AG09309 (cell line): ENCODE results near the gene ROPN1.
A peak's percentile ranks its signal among the peaks of the same experiment; 100 is the strongest.

ENCODE experiments used
- DNase-seq: peaks from one replicate; pipeline ENCODE4 v3.0.0-alpha.2; 2010; ENCODE audit warnings: low read depth
- H3K4me3 ChIP-seq: 2 replicates; pipeline ENCODE4 v1.5.1; 2011; ENCODE audit warnings: mild to moderate bottlenecking, low read depth, low read length, moderate library complexity; ENCODE audit not compliant: control insufficient read depth
- CTCF ChIP-seq: IDR thresholded peaks from 2 replicates; pipeline ENCODE4 v1.5.1; 2011; ENCODE audit warnings: mild to moderate bottlenecking, low read depth, low read length, inconsistent platforms; ENCODE audit not compliant: insufficient read depth, control insufficient read depth; ENCODE audit errors: missing control alignments

Gene ROPN1

GRCh38 chr3:123951522-123952447 lies 40.1 kb downstream of the ROPN1 start:
- TF ChIP-seq CTCF: no peak
- DNase-seq: no peak
- H3K4me3 ChIP-seq: no peak overlapping the region

GRCh38 chr3:123949641-123950040 lies 42.3 kb downstream of the ROPN1 start:
- no peak for TF ChIP-seq CTCF
- H3K4me3 ChIP-seq: no peak overlapping the region
- DNase-seq: no peak

GRCh38 chr3:123948449-123948848 lies 43.5 kb downstream of the ROPN1 start:
- H3K4me3 ChIP-seq: no peak overlapping the region
- no peak for DNase-seq
- no peak for TF ChIP-seq CTCF

- no peak overlapping the region for H3K4me3 ChIP-seq
- DNase-seq: no peak
- no peak for TF ChIP-seq CTCF
Measured at GRCh38 chr3:123947482-123947881, 44.4 kb downstream of the ROPN1 start.

- TF ChIP-seq CTCF: no peak
- DNase-seq: no peak
- no peak overlapping the region for H3K4me3 ChIP-seq
Measured at GRCh38 chr3:123941542-123941941, 50.4 kb downstream of the ROPN1 start.

- TF ChIP-seq CTCF: peak; percentile 36
- no peak overlapping the region for H3K4me3 ChIP-seq
- no peak for DNase-seq
Measured at GRCh38 chr3:123941121-123941520, 50.8 kb downstream of the ROPN1 start.
